Mammary epithelial cell (primary cell): ENCODE measurements around the gene PLEKHG4B.

Experiments used
- CTCF ChIP-seq, 2 donors: IDR thresholded peaks in 1 of 2; conservative IDR thresholded peaks in 1 of 2; 2 replicates each; pipeline ENCODE4 v1.5.1; 2011 to 2012; ENCODE audit warnings: inconsistent platforms in 2 of 2, low read length in 2 of 2, mild to moderate bottlenecking in 2 of 2, control low read depth in 1 of 2, low read depth in 1 of 2; ENCODE audit not compliant: insufficient read depth in 1 of 2; ENCODE audit errors: extremely low read depth in 1 of 2
- EZH2 ChIP-seq: IDR thresholded peaks from 2 replicates; pipeline ENCODE4 v1.6.1; 2012; ENCODE audit warnings: low read length, inconsistent platforms, borderline replicate concordance

- TF ChIP-seq EZH2 (no peak), CTCF (conservative IDR thresholded peaks at IDR 0.05 in 1 of 2, IDR thresholded peaks at IDR 0.05 in 1 of 2; ENCODE audit: extremely low read depth in 1 of 2, insufficient read depth in 1 of 2, low read depth in 1 of 2, low read length in 2 of 2) (no peak)
These were observed 9.9 kb upstream of the PLEKHG4B start for GRCh38 chr5:82097-82496.
